GM04504 (cell line): ENCODE data around the gene ABCB8.

Source experiments
- DNase-seq: peaks from one replicate; pipeline ENCODE4 v3.0.0-alpha.2; 2012; ENCODE audit warnings: low read depth

The ABCB8 gene

DNA sequence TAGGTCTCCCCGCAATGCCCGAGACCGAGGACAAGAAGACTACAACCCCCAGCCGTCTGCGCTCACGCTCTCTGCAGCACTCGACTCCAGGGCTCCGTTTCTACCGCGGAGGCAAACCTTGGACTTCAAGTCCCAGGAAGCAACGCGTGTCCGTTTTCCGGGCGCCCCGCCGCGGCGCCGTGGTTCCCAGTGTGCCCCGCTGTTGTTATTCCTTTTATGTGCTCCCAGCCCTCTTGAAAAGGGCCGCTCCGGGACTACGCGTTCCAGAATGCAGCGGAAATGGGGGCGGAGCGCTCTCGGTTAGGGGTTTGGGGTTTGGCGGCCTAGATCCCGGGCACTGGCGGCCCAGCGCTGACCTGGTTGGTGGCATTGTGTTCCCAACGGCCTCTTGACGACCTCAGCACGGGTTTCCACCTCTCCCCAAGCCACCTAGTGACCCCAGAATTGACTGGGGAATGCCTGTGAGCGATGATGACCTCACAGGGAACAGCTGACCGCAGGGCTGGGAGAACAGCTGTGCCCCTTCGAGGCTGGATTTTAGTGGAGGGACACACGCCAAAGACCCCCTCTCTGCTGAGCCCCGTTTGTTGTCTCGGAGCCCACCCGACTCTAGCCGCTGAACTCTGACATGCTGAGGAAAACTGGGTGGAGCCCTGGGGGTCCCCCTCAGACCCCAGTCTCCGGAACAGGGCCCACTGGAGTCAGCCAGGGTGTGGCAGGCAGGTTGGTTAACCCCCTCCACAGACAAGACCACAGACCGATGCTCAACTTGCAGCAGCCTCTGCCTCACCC, 29.9 kb downstream of the ABCB8 start:
- peak; percentile 100 for DNase-seq

DNA sequence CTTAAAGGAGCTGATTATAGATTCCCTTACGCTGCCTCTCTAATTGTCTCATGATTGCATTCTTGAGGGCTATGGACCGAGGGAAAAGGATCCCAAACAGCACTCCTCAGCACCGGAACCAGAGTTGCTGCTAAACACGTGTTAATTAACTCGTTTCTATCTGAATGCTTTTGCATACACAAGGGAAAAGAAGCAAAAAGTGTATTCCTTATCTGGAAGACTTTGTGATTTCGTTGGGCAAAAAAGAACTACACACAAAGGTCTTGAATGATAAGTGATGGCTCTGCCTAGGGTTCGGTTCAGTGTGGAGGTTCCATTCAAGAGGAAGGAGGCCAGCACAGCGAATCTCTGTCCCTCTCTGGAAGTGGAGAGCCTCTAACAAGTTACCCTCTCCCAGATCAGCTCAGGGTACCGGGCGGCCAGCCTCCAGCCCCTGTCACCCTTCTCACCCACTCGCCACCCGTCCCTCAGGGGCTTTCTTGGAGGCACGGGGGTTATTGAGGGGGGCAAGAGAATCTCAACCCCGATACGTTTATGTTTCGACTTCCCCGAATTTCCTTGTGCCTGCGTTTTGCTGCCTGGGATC, 30.6 kb downstream of the ABCB8 start:
- no peak for DNase-seq

DNA sequence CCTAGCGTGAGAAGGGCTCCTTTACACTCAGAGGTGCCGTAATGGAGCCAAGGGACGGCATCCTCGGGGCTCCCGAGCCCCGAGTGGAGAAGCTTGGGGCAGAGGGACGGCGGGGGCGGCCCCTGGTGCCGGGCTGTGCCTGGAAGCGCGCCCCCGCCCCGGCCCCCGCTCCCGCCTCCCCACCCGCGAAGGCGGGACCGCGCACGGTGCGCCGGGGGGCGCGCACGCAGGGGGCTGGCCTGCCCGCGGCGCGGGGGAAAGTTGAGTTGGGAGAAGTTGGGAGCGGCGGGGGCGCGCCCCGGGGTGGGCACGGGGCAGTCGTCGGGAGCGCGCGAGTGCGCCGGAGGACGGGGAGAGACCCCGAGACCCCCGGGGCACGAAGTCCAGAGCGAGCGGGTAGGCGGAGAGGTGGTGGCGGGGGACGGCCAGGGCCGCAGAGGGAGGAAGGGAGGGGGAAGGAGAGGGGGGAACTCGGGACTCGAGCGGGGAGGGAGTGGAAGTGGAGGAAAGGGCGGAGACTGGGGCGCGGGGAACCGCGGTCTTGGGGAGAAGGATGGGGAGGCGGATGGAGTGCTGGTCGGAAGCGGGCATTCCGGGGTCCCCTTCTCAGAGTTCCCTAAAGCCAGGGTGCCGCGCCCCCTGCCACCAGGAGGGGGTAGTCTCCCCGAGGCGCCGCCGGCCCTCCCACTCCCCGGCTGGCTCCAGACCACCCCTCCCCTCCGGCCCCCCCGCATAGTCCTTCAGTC, 31.3 kb downstream of the ABCB8 start, which contains the start of gene SLC4A2:
SLC4A2 (plus strand) TSS at position 223 of the 746 bp plus-strand sequence. CDS start 2,399 bp downstream, outside the sequence.
- DNase-seq: no peak

DNA sequence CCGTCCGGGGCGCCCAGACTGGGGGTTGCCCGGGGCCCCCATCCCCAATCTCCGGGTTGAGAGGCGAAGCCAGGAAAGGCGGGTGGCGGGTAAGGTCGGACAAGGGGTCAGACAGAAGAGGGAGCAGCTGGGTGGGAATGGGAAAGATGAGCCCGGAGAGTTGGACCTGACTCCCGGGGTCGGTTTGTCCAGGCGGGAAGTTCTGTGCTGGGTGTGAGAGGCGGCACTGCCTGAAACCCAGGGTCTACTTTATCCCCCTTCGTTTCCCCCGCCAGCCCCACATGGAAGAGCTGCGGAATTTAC, 31.8 kb downstream of the ABCB8 start:
- no peak for DNase-seq

DNA sequence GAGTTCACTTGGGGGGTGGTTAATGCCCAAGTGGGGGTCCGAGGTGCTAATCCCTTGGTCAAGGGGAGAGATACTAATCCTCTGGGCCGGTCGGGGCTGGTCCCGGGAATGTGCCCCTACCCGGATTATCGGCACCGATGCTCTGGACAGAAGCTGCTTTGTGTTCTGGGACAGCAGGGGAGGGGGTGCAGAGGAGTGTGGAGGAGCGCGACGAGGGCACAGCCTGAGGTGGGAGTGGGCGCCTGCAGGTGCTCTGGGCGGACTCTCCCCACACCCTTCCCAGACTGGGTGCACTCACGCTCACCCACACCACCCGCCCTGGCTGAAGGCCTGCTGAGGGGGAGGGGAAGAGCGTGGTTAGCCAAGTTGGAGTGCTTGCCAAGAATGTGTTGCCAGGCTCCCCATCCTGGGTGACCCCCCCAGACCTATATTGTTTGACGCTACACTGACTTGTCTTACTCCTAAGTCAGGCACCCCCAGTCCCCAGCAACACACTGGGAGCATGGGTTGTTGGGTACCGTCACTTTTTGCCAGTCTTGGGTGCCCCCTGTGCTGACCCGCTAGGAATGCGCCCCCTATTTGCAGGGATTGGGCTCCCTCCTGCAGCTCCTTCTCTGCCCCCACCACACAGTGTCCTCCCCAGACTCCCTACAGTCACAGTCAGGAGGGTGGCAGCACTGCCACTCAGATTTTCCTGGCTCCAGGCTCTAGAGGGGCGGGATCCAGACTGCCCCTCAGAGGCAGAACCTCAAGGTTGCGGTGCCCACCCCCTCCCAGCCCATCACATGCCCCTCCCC, 32.4 kb downstream of the ABCB8 start:
- no peak for DNase-seq

DNA sequence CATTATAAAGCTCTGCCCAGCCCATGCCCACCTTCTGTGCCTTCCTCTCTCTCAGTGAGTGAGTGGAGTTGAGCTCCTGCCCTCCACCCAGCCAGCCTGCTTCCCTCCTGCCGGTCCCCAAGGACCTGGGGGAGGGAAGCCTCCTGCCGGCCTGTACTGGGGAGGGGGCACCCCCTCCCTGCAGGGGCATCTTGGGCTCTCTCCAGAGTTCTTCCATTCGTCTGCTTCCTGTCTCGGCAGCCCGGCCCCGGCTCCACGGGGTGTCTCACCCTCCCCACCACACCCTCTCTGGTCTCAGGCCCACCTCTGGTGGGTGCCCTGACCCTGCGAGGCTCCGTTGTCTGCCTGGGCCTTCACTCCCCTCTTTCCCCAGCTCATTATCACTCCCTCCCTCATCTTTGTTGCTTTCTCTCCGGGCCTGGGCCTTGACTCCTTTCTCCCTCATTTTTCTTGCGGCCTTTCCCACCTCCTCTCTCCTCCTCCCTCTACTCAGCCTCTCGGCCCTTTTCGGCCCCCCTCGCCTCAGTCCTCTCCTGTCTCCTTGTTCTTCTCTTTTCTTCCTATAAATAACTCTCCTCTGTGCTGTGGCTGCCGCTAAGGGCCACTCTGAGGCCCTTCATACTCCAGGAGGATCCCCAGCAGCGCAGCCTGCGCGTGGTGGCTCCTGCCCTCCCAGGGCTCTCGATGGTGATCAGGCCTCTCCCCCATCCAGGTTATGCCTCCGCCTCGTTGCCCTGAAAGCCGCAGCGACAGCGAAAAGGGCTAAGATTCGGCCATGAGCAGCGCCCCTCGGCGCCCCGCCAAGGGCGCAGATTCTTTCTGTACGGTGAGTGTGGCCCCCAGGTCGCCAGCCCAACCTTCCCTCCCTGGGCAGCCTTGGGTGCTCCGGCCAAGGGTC, 33.2 kb downstream of the ABCB8 start:
- no peak for DNase-seq

DNA sequence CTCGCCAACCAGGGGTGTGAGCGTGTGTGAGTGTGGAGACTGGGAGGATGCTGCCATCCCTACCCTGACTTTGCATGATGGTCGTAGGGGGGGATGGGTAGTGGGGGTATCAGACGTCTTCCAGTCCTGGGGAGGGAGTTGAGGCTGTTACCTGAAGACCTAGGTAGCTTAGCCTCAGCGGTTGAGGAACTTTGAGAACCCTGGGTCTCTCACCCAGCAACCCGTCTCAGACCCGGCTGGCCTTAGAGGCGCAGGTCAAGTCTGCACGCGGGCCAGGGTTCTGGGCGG, 33.8 kb downstream of the ABCB8 start:
- no peak for DNase-seq

DNA sequence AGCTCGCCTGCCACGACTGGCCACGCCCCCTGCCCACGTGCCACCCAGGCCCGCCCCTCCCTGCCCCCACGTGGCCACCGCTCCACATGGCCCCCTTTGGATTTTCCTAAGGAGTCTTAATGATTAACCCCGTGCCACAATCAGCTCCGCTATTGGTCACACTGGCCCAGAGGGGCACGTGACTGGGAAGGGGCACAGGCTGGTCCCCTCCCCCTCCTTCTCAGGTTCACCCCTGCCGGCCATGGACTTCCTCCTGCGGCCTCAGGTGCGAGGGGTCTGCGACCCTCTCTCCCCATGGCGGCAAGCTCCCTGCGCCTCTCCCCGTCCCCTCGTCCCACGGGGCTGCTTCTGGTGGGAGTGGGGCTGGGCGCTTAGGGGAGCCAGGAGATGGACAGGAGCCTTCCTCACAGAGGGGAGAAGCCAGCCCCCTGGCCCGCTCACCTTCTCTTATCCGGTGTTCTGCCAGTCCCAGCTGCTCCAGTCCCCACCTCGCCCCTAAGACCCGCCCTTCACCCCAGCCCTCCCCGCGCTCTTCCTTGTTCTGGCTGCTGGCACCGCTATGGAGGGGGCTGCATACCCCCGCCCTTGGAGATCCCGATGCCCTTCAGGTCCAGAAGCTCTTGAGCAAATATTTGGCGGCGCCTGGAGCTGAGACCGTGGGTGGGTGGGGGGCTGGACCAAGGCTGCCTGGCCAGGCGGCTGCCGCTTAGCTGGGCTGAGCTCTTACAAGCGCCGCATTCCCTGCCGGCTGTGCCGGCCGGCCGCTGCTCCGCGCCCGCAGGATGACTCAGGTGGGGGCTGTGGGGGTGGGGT, 34.4 kb downstream of the ABCB8 start:
- no peak for DNase-seq

DNA sequence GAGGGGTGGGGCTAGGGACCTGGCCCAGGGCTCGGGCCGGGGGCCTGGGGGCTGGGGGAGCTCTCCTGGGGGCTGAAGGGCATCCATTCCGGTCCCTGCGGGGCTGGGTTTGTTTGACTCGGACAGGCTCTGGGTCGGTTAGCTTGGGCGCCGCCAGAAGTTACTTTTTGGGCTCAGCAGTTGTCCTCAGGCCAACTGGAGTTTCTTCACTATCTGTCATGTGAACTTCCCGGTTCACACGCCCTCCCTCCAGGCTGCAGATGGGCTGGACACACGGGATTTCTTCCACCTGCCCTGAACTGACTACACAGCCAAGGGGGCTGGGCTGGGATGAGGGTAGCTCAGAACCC, 34.9 kb downstream of the ABCB8 start:
- DNase-seq: no peak

DNA sequence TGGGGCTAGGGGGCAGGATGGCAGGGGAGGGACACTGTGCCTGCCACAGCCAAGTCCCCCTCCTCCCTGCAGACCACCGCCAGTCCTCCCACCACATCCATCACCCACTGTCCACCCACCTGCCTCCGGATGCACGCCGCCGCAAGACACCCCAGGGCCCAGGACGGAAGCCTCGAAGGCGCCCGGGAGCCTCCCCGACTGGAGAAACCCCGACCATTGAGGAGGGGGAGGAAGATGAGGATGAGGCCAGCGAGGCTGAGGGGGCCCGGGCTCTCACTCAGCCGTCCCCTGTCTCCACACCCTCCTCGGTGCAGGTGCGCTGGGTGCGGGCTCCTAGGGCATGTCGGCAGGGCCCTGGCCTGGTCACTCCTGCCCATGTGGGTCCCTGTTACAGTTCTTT, 36.2 kb downstream of the ABCB8 start:
- DNase-seq: no peak

DNA sequence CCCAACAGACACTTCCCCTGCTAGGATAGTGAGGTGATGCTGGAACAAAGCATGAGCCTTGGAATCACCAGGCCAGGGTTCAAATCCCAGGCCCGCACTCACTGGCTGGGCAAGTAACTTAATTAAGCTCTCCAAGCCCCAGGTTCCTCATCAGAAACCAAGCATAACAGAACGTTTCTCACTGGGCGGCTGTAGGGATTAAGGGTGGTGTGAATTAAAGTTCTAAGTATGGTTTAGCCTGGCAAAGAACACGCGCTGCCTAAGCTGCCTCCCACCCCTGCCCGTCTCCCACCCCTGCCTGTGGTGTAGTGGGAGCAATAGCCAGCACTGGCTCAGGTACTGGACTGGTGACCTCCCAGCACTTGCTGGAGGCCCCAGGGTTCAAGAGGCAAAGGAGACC, 36.7 kb downstream of the ABCB8 start:
- no peak for DNase-seq

DNA sequence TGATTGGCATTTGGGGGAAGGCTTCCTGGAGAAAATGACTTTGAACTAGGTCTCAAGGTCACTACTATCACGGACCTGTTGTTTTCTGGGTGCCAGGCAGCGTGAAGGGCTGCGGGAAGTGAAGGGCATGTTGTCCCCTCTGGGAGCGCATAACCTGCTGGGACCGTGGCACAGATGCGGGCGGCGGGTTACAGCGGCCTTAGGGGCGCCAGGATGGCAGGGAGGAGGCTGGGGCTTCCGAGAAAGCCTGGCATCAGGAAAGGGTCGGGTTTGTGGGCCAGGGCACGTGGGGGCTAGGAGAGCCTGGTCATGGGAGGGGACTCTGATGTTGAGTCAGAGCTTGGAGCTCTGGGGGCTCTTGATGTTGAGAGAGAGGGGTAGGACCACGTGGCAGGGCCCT, 37.3 kb downstream of the ABCB8 start:
- DNase-seq: no peak

DNA sequence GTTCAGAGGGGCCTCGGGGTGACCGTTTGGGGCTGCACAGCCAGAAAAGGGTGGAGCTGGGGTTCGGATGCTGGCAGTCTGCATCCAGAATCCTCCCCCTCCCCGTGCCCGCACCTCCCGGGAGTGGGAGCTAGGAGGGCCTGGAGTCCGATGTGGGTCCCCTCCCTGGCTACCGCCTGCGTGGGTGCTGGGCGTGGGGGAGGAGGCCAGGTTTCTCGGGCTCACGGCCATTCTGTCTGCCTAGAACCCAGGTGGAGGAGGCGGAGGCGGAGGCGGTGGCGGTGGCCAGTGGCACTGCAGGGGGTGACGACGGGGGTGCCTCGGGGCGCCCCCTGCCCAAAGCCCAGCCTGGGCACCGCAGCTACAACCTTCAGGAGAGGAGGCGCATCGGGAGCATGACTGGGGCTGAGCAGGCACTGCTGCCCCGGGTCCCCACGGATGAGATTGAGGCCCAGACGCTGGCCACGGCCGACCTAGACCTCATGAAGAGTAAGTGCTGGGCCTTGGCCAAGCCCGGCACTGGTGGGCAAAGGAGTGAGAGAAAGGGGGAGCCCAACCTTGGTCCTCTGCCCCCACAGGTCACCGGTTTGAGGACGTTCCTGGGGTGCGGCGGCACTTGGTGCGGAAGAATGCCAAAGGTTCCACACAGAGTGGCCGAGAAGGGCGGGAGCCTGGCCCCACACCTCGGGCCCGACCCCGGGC, 38.2 kb downstream of the ABCB8 start:
- no peak for DNase-seq

DNA sequence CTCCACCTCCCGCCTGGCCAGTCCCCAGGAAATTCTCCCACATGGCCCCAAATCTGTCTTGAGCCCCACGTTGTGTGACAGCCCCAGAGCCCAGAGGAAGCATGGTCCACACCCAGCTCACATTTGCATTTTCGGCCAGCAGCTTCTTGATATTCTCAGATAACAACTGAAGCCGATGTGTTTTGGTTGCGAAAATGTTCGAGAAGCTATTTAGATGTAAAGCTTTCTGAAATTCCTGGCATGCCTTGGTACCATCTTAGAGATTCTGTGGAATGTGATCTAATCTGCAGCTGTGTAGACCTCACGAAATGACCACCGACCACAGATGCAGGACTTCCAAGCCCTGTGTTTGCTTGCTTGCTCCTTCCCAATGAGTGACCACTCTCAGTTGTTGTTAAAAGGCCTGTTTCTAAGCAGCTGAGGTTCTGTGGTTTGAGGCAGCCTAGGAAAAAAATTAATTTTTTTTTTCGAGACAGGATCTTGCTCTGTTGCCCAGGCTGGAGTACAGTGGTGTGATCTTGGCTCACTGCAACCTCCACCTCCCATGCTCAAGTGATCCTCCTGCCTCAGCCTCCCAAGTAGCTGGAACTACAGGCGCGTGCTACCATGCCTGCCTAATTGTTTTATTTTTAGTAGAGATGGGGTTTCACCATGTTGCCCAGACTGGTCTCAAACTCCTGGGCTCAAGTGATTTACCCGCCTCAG, 40.0 kb downstream of the ABCB8 start:
- no peak for DNase-seq

DNA sequence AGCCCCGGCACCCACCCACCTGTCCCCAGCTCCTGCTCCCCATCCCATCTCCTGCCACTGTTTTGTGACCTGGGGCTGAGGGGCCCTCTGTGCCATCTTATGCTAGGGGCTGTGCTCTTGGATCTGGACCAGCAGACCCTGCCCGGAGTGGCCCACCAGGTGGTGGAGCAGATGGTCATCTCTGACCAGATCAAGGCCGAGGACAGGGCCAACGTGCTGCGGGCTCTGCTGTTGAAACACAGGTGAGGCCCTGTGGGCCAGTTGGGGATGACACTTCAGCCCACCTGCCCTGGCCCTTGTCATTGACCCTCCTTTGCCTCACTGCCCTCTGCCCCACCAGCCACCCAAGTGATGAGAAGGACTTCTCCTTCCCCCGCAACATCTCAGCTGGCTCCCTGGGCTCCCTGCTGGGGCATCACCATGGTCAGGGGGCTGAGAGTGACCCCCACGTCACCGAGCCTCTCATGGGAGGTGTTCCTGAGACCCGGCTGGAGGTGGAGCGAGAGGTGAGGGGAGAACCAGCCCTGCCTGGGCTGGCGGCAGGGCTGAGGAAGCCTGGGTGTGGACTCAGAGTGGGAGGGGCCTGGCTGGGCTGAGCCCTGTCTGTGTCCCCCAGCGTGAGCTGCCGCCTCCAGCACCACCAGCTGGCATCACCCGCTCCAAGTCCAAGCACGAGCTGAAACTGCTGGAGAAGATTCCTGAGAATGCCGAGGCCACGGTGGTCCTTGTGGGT, 41.8 kb downstream of the ABCB8 start:
- DNase-seq: no peak

DNA sequence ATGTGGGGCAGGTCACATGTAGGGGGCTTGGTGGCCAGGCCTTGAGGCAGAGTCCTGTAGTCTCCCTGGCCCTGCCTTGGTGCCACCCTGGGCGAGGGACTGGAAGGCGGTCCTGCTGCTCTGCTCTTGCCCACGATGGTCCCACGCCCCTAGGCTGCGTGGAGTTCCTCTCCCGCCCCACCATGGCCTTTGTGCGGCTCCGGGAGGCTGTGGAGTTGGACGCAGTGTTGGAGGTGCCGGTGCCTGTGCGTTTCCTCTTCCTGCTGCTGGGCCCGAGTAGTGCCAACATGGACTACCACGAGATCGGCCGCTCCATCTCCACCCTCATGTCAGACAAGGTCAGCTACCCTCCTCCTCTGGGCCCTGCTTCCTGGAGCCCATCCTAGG, 42.3 kb downstream of the ABCB8 start:
- no peak for DNase-seq

DNA sequence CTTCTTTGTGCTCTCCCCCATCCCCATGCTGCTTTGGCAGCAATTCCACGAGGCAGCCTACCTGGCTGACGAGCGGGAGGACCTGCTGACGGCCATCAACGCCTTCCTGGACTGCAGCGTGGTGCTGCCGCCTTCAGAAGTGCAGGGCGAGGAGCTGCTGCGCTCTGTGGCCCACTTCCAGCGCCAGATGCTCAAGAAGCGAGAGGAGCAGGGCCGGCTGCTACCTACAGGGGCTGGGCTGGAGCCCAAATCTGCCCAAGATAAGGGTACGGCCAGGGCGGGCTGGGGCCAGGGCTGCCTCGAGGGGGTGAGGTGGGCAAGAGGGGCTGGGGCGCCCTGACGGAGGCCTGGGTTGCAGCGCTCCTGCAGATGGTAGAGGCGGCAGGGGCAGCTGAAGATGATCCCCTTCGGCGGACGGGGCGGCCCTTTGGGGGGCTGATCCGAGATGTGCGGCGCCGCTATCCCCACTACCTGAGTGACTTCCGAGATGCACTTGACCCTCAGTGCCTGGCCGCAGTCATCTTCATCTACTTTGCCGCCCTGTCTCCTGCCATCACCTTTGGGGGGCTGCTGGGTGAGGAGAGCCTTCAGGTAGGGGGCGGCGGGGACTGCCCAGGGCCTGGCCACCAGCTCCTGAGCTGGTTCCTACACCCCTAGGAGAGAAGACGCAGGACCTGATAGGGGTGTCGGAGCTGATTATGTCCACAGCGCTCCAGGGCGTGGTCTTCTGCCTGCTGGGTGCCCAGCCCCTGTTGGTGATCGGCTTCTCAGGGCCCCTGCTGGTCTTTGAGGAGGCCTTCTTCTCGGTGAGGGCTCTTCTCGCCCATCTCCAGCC, 43.0 kb downstream of the ABCB8 start:
- DNase-seq: no peak

DNA sequence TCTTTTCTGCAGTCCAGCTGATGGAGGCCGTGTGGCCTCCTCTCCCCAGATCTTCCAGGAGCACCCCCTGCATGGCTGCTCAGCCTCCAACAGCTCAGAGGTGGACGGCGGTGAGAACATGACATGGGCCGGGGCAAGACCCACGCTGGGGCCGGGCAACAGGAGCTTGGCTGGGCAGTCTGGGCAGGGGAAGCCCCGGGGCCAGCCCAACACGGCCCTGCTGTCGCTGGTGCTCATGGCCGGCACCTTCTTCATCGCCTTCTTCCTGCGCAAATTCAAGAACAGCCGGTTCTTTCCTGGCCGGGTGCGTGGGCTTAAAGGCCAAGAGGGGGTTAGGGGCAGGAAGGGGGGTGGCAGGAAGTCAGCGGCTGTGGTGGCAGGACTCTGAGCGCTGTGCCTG, 45.7 kb downstream of the ABCB8 start:
- no peak for DNase-seq
